ENCODE results near the gene SPDYE1.
"Not testable (repeated sequence)": the region's sequence is repeated elsewhere in the genome, so short reads cannot be mapped to it uniquely, and the experiment has no call there.

The SPDYE1 gene

GRCh38 chr7:43992896-43993295 is 4.8 kb upstream of the SPDYE1 start:
- DNase-seq, result not testable (repeated sequence)

- not testable (repeated sequence) for DNase-seq
These were observed 3.0 kb upstream of the SPDYE1 start for GRCh38 chr7:43994681-43995080.

- not testable (repeated sequence) for DNase-seq
These were observed 14.4 kb downstream of the SPDYE1 start for GRCh38 chr7:44012081-44012480.

- not testable (repeated sequence) for DNase-seq
These were observed 17.4 kb downstream of the SPDYE1 start for GRCh38 chr7:44015090-44015489.

GRCh38 chr7:44018857-44019807 is 21.4 kb downstream of the SPDYE1 start:
- peak; percentile 92 to 98 for DNase-seq

- DNase-seq, result not testable (repeated sequence)
These were observed 22.1 kb downstream of the SPDYE1 start for GRCh38 chr7:44019825-44020224.

GRCh38 chr7:44022069-44022468 is 24.4 kb downstream of the SPDYE1 start:
- DNase-seq, result not testable (repeated sequence)

GRCh38 chr7:44022796-44023467 is 25.2 kb downstream of the SPDYE1 start:
- DNase-seq, result not testable (repeated sequence)

GRCh38 chr7:44029433-44029832 is 31.7 kb downstream of the SPDYE1 start:
- not testable (repeated sequence) for DNase-seq

- DNase-seq, result not testable (repeated sequence)
These were observed 32.3 kb downstream of the SPDYE1 start for GRCh38 chr7:44030029-44030428.

GRCh38 chr7:44031319-44031718 is 33.6 kb downstream of the SPDYE1 start:
- DNase-seq, result not testable (repeated sequence)

- not testable (repeated sequence) for DNase-seq
These were observed 34.3 kb downstream of the SPDYE1 start for GRCh38 chr7:44032031-44032430.

- not testable (repeated sequence) for DNase-seq
These were observed 36.5 kb downstream of the SPDYE1 start for GRCh38 chr7:44033971-44034844.

GRCh38 chr7:44036364-44036763 is 38.7 kb downstream of the SPDYE1 start:
- DNase-seq, result not testable (repeated sequence)

GRCh38 chr7:44037951-44038350 is 40.3 kb downstream of the SPDYE1 start:
- DNase-seq, result not testable (repeated sequence)

GRCh38 chr7:44038553-44038952 is 40.9 kb downstream of the SPDYE1 start:
- not testable (repeated sequence) for DNase-seq

- peak in 1 of 2 experiments; percentile 8 for DNase-seq
These were observed 41.4 kb downstream of the SPDYE1 start for GRCh38 chr7:44038961-44039558.

GRCh38 chr7:44039800-44040492 is 42.2 kb downstream of the SPDYE1 start:
- DNase-seq, result not testable (repeated sequence)

GRCh38 chr7:44040493-44040891 is 42.8 kb downstream of the SPDYE1 start:
- peak in 1 of 2 experiments; percentile 34 for DNase-seq

GRCh38 chr7:44042221-44042620 is 44.5 kb downstream of the SPDYE1 start:
- no peak for DNase-seq

GRCh38 chr7:44043902-44044301 is 46.2 kb downstream of the SPDYE1 start:
- no peak for DNase-seq
